ENCODE measurements around the gene RHOJ. TPM values are rescaled to one million over a fixed set of nuclear protein-coding genes. Genes with fewer than 3 reads are reported as not detected.

The RHOJ gene
- total and polyA plus RNA-seq, 10 of the 15 experiments (the other 5 are each of a cell fraction or from before 2014, with no cell fraction given): not detected

- Histone ChIP-seq H3K9ac (ENCODE audit: control insufficient read depth, insufficient read depth, low read length) (no peak overlapping the region), H2AFZ (ENCODE audit: control insufficient read depth, low read depth, low read length) (no peak overlapping the region), H4K20me1 (ENCODE audit: control insufficient read depth, insufficient read depth) (no peaks in the 10 kb centered on the region), H3K4me3 (no peak overlapping the region), H3K4me1 (ENCODE audit: control insufficient read depth, insufficient read depth, low read length) (no peaks in the 10 kb centered on the region), H3K27me3 (replicated peaks in 1 of 2; ENCODE audit: control insufficient read depth in 2 of 2, insufficient read depth in 2 of 2, low read length in 1 of 2) (no peaks in the 10 kb centered on the region), H3K27ac (ENCODE audit: control insufficient read depth, insufficient read depth) (no peak overlapping the region), H3K36me3 (ENCODE audit: control insufficient read depth in 2 of 2, insufficient read depth in 2 of 2, low read length in 1 of 2) (no peaks in the 10 kb centered on the region), H3K79me2 (ENCODE audit: control insufficient read depth, insufficient read depth, low read length) (no peaks in the 10 kb centered on the region), H3K9me3 (replicated peaks; ENCODE audit: control insufficient read depth, insufficient read depth, low read length) (no peaks in the 10 kb centered on the region), H3K4me2 (ENCODE audit: control insufficient read depth, insufficient read depth) (no peak overlapping the region)
- FAIRE-seq (no peak), DNase-seq (ENCODE audit: low read depth, low spot score) (no peak), ATAC-seq (no peak)
- ChIA-PET CTCF (interaction anchor here (1.9 kb wide), 1 partner anchor 20 kb away, joined by 5 read pairs; no protein-coding TSS in a partner anchor), SMC1A (ENCODE audit: uncharacterized antibody, unreplicated experiment) (no interaction called here), RAD21 (ENCODE audit: unreplicated experiment) (interaction anchor here (0.6 kb wide), 1 partner anchor 449 kb away, joined by 4 read pairs; no protein-coding TSS in a partner anchor), POLR2A (interaction anchor here (0.6 kb wide), 1 partner anchor 283 kb away, joined by 3 read pairs; no protein-coding TSS in a partner anchor)
- TF ChIP-seq PML (IDR thresholded peaks at IDR 0.05; ENCODE audit: low read length) (no peak), KAT2A (conservative IDR thresholded peaks at IDR 0.05; ENCODE audit: control insufficient read depth, low read depth, low read length) (no peak), NFXL1 (IDR thresholded peaks at IDR 0.05; ENCODE audit: borderline replicate concordance) (no peak), WRNIP1 (IDR thresholded peaks at IDR 0.05; ENCODE audit: borderline replicate concordance, low read depth, low read length) (no peak), EP300 (IDR thresholded peaks at IDR 0.05; ENCODE audit: borderline replicate concordance in 1 of 2, control insufficient read depth in 1 of 2, low read depth in 2 of 2, low read length in 2 of 2) (no peak), NFIC (IDR thresholded peaks at IDR 0.05; ENCODE audit: low read depth, low read length) (no peak)
- 3% methylated on average over 2 of the region's 2 CpGs for WGBS (ENCODE audit: insufficient coverage, insufficient replicate concordance, low lambda C conversion rate, missing lambda C conversion rate)
- no TSS peak for BruUV-seq (replicated peaks)
- in situ Hi-C loops (cut with MboI) (no loop called here), intact Hi-C loops (cut with micrococcal nuclease; ENCODE audit: unreplicated experiment) (no loop called here)
Measured at GRCh38 chr14:63192085-63192484, 12.2 kb upstream of the RHOJ start.

DNA sequence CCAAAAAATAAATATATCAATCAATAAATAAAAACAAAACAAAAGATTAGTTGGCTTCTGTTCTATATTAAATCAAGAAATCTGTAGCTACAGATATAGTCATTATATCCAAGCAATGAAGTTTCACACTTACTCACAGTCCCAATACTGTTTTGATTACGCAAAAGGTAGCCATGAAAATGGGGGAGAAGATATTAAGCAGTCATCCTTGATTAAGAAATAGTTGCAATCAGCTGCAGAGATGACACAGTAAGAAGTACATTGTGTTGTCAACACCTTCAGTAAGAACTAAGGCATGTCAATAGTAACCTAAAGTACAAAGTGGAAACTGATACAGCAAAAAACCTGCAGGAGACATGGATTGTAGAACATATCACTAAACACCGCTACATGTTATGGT lies 11.0 kb upstream of the RHOJ start:
- no peaks in the 10 kb centered on the region for H3K36me3 ChIP-seq (ENCODE audit: control insufficient read depth in 2 of 2, insufficient read depth in 2 of 2, low read length in 1 of 2)
- TF ChIP-seq WRNIP1 (IDR thresholded peaks at IDR 0.05; ENCODE audit: borderline replicate concordance, low read depth, low read length): no peak
- no peak for TF ChIP-seq CEBPB (IDR thresholded peaks at IDR 0.05; ENCODE audit: borderline replicate concordance in 1 of 2, low read depth in 2 of 2, low read length in 2 of 2)
- TF ChIP-seq CEBPZ (IDR thresholded peaks at IDR 0.05; ENCODE audit: low read depth, low read length): no peak
- TF ChIP-seq NBN (IDR thresholded peaks at IDR 0.05): no peak
- no peak for TF ChIP-seq HSF1 (IDR thresholded peaks at IDR 0.05; ENCODE audit: low read depth, low read length)
- TF ChIP-seq MXI1 (IDR thresholded peaks at IDR 0.05; ENCODE audit: low read depth, low read length): no peak
- TF ChIP-seq, protein P1, sequence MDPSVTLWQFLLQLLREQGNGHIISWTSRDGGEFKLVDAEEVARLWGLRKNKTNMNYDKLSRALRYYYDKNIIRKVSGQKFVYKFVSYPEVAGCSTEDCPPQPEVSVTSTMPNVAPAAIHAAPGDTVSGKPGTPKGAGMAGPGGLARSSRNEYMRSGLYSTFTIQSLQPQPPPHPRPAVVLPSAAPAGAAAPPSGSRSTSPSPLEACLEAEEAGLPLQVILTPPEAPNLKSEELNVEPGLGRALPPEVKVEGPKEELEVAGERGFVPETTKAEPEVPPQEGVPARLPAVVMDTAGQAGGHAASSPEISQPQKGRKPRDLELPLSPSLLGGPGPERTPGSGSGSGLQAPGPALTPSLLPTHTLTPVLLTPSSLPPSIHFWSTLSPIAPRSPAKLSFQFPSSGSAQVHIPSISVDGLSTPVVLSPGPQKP (IDR thresholded peaks at IDR 0.05; ENCODE audit: low read depth, low read length): no peak

More for the DNA sequence above, 11.0 kb upstream of the RHOJ start:
- Histone ChIP-seq H3K27me3 (replicated peaks in 1 of 2; ENCODE audit: control insufficient read depth in 2 of 2, insufficient read depth in 2 of 2, low read length in 1 of 2) (no peaks in the 10 kb centered on the region), H3K4me1 (ENCODE audit: control insufficient read depth, insufficient read depth, low read length) (no peaks in the 10 kb centered on the region), H3K79me2 (ENCODE audit: control insufficient read depth, insufficient read depth, low read length) (no peaks in the 10 kb centered on the region), H2AFZ (ENCODE audit: control insufficient read depth, low read depth, low read length) (no peak overlapping the region), H3K4me2 (ENCODE audit: control insufficient read depth, insufficient read depth) (no peak overlapping the region), H3K9ac (ENCODE audit: control insufficient read depth, insufficient read depth, low read length) (no peak overlapping the region), H3K9me3 (replicated peaks; ENCODE audit: control insufficient read depth, insufficient read depth, low read length) (no peaks in the 10 kb centered on the region), H3K27ac (ENCODE audit: control insufficient read depth, insufficient read depth) (no peak overlapping the region), H3K4me3 (no peak overlapping the region), H4K20me1 (ENCODE audit: control insufficient read depth, insufficient read depth) (no peaks in the 10 kb centered on the region)
- BruUV-seq (replicated peaks): no TSS peak
- DNase-seq (ENCODE audit: low read depth, low spot score) (no peak), FAIRE-seq (no peak), ATAC-seq (no peak)
- ChIA-PET CTCF (interaction anchor here (1.9 kb wide), 1 partner anchor 21 kb away, joined by 5 read pairs; no protein-coding TSS in a partner anchor), POLR2A (no interaction called here), SMC1A (ENCODE audit: uncharacterized antibody, unreplicated experiment) (no interaction called here), RAD21 (ENCODE audit: unreplicated experiment) (no interaction called here)
- in situ Hi-C loops (cut with MboI) (no loop called here), intact Hi-C loops (cut with micrococcal nuclease; ENCODE audit: unreplicated experiment) (no loop called here)
- 47% methylated on average over 2 of the region's 2 CpGs for WGBS (ENCODE audit: insufficient coverage, insufficient replicate concordance, low lambda C conversion rate, missing lambda C conversion rate)
